Stimulated activated CD4-positive, alpha-beta T cell treated with anti-CD3 and anti-CD28 coated beads, Interleukin-1b, Interleukin-23, amount 100 ng/mL, for 48 hours (primary cell): Measurements from ENCODE around the gene THAP10.
"Not testable (repeated sequence)": the region's sequence is repeated elsewhere in the genome, so short reads cannot be mapped to it uniquely, and the experiment has no call there.

ENCODE experiments used
- DNase-seq: peaks from one replicate; pipeline ENCODE4 v3.0.0-alpha.2; 2020

The THAP10 gene

DNA sequence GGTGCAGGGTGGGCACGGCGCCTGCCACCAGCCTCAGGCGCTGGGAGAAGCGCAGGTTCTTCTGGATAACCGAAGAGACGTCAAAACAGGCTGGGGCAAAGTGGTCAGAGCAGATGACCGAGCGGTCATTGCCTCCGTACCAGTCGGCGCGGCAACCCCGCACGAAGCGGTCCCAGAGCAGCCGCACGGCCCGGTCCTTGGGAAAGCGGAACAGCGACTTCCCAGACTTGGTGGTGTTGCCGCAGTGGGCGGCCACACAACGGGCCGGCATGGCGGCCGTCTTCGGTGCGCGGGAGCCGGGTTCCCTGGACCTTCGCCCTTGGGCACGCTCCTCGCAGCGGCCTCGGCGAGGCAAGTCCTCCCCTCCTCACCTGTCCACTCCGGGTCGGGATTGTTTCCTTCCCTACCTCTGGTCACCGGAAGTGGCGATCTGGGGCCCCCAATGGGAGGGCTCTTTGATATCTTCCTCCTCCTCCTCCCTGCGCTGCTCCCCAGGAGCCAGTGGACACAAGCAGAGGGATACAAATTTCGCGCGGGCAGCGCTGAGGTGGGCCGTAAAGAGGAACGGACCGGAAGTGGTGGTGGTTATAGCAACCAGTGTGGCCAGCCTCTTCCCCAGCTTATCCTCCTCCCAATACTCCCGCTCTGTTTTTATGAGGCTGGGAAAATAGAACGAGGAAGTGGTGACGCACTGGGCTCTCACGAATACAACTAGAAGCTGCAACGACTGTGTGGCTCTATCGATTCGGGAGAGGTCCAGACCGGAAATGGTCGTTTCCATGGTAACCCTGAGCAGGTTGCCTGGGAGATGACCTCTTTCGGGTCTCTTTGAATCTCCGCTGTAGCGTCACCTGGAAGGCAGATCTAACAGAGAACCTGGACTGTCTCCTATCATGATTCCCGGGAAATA, at the start of gene THAP10, which contains the start of gene LRRC49:
TSS of gene THAP10 (minus strand) at position 432 of the 910 bp plus-strand sequence. CDS start at position 271, 161 bp downstream.
TSS of gene LRRC49 (plus strand) at position 825 of the 910 bp plus-strand sequence. CDS start at position 894, 69 bp downstream.
- peak; percentile 57 for DNase-seq

DNA sequence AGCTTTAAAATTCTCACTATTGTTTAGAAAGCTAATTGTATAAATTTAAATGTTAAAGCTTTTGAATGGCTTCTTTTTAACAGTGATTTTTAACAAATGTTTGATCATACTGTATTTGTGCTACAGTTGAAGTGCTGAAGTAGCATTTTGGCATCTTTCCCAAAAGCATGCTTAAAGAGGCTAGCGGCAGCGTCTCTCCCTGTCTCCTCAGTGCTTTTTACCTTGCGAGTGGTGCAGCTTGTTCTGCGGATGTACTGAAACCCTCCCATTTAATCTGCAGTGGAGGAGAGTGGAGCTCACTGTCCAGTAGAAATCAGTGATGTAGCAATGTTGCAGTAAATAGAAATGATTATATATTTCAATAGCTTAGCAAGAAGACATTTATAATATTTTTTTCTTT, 44.1 kb upstream of the THAP10 start:
- no peak for DNase-seq

DNA sequence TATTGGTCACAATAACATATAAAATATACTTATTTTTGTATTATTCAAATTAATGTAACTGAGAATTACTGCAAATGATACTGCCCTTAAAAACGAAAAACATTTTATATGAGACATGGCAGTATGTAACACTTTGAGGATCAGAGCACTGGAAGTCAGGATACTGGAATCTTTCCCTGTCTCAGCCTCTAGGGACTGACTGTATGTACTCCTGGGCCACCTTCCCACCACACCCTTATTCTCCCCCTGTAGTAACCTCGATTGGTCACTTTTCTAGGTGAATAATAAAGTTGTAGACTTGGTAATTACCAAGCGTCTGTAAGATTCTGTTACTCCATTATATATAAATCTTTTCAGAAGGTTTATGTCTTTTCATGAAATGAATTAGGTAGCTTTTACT, 43.4 kb upstream of the THAP10 start:
- no peak for DNase-seq

DNA sequence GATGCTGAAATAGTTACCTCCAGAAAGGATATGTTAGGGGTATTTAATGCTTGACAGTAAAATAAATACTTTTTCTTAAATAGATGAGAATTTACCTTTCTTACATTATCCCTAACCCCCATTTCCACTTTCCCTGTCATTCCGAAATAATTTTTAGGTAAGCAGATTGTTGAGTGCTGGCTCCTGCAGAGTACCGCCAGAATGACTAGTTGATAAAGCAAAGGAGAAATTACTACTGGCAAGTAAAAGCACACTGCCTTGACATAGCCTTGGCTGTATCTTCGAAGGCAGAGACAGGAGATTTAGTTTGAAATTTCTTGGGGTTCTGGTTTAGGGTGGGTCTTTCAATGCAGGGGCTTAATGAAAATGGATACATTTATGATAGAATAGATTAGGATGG, 41.2 kb upstream of the THAP10 start:
- no peak for DNase-seq

DNA sequence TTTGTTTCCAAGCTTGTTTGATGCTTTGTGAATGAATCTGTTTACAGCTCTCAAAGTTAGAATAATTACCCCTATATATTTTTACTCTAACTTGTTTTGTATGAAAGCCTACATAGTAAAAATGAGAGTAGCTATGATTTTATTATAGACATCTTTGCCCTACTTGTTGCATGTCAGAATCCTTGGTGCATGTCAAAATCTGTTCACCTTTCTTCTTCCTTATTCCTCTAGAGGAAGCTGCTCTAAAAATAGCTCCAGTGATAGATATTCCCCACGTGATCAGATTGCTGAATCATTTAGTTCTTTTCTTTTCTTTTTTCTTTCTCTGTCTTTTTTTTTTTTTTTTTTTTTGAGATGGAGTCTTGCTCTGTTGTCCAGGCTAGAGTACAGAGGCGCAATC, 40.2 kb upstream of the THAP10 start:
- DNase-seq, result no peak

DNA sequence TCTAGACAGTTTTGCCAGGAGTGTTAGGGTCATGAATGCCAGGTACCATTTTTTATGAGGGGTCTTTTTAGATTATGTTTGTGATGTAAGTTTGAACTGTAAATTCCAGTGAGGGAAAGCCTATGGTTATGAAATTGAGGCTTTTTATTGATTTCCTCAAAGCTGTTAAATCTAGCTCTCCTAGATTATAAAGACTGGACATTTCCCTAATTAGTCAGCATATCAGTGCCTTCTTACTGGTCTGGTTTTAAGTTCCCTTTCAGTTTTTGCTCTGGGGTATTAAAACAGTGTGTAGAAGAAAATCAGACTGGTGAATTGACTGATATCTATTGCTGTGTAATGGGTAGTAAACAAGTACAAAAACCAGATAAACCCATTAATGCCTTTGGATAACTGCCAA, 39.6 kb upstream of the THAP10 start:
- no peak for DNase-seq

DNA sequence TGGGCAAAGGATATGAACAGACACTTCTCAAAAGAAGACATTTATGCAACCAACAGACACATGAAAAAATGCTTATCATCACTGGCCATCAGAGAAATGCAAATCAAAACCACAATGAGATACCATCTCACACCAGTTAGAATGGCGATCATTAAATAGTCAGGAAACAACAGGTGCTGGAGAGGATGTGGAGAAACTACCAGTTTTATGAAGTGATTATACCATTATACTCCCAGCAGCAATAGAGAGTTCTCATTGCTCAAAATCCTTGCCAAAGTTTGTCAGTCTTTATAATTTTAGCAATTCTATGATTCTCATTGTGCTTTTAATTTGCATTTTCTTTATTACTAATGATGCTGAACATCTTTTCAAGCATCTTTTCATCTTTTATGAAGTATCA, 34.7 kb upstream of the THAP10 start:
- not testable (repeated sequence) for DNase-seq

DNA sequence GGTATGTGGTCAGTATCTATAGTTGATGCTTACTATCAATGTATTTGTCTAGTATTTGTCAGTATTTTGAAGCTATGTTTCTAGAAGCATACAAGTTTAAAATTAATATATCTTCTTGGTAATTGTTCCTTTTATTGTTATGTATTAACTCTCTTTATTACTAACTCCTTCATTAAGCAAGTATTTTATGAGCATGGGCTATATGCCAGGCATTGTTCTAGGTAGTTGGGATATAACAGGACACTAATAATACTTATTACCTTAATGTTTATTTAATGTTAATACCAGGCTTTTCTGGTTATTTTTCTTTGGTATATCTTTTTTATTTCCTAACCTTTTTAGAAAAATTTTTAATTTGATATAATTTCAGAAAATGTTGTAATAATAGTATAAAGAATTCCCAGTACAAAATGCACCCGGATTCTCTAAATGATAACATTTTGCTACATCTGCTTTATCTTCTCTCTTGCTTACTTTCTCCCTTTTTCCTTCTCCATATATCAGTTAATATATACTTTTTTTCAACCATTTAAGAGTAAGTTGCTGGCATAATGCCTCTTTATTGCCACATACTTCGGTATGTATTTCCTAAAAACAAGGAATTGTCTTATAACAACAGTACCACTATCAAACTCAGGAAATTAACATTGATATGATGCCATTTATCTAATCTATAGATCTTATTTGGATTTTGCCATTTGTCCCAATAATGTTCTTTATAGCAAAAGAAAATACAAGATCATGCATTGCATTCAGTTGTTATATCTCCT, 31.3 kb upstream of the THAP10 start:
- DNase-seq, result no peak

DNA sequence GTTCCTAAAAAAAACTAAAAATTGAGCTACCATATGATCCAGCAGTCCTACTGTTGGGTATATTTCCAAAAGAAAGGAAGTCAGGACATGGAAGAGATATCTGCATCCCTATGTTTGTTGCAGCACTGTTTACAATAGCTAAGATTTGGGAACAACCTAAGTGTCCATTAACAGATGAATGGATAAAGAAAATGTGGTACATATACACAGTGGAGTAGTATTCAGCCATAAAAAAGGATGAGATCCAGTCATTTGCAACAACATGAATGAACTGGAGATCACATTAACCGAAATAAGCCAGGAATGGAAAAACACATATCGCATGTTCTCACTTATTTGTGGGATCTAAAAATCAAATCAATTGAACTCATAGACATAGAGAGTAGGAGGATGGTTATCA, 29.9 kb upstream of the THAP10 start:
- DNase-seq, result no peak

DNA sequence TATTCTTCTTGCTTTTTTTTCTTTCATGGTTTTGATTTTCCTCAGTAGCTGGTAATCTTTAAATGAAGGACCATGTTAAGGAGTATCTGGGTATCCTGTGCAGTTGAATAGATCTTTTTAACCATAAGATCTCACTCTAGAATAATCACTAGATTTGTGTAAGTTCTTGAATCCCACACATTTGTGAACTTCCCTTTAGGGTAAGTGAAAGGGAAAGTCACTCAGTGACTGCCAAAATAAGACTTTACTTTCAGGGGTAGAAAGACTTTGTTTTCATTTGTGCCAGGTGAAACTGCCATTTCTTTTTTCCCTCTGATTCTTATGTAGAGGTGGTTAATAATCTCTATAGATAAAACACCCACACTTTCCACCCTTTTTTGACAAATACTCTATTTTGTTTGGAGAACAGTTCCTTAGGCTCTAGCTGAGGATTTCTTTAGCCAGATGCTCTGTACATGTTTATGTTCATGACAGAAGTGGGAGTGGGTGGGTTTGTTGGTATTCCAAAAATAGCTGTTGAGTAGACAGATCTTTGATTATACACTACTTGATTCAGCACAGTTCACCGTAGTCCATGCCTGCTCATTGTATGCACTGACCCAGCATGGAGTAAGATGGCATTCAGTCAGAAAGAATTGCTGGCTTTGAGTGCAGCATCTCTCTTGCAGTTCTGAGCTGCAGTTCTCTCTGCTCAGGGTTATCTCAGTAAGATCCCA, 28.9 kb upstream of the THAP10 start:
- DNase-seq, result no peak

DNA sequence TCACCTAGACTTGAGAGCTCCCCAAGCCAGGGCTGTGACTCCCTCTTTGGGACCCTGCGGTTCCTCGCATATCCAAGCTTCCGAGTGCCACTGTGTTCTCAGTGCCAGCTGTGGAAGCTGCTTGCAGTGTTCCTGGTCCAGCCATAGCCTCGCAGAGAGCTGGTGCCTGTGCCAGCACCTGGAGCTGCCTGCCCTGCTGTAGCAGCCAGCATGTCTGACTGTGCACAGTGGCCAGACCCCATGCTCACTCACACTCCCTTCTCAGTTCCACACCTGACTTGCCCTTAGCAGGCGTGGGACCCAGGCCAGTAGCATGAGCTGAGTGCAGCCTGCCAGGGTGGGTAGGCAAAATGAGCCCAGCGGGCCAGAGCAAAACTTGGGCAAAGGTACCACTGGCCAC, 25.7 kb upstream of the THAP10 start:
- no peak for DNase-seq

DNA sequence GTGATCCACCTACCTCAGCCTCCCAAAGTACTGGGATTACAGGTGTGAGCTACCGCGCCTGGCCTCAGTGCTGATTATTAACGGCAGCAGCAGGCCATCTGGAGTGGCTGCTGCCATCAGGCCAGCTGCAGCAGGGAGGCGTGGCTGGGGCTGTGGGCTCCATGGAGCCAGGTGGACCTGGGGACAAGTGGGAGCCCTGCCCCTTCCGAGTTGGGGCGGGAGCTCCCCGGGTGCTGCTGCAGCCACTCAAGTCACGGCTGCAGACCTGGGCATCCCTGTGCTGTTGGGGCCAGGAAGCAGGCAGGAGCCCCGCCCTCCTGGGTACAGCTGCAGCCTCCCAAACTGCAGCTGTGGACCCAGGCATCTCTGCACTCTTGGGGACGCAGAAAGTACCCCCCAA, 24.3 kb upstream of the THAP10 start:
- no peak for DNase-seq

DNA sequence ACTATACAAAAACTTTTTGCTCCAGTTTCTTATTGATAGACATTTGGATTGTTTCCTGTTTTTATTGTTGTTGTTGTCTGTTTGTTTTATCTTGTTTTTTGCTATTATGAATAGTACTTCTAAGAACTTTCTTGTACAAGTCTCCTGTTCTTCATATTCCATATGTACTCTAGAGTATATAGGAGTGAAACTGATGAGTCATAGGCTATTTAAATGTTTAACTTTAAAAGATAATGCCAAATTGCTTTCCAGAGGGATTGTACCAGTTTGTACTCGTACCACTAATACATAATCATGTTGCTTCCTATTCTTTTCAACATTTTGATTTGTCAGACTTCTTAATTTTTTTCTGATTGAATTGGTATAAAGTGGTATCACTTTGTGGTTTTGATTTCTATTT, 20.0 kb upstream of the THAP10 start:
- DNase-seq, result no peak

DNA sequence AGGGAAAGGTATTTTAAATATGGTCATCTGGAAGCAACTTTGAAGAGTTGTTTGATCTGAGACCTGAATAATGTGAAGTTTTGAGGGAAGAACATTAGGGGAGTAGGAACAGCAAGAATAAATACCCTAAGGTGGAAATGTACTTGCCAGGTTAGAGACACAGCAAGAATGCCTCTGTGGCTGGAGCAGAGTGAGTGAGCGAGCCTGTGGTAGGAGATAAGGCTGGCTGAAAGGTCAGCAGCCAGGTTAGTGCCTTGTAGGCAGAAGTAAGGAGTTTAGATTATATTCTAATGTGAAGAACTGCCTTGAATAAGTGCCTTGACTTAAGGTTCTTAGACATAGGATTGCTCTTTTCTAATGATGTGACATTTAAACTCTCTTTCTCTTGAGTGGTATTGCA, 18.7 kb upstream of the THAP10 start:
- DNase-seq, result no peak

DNA sequence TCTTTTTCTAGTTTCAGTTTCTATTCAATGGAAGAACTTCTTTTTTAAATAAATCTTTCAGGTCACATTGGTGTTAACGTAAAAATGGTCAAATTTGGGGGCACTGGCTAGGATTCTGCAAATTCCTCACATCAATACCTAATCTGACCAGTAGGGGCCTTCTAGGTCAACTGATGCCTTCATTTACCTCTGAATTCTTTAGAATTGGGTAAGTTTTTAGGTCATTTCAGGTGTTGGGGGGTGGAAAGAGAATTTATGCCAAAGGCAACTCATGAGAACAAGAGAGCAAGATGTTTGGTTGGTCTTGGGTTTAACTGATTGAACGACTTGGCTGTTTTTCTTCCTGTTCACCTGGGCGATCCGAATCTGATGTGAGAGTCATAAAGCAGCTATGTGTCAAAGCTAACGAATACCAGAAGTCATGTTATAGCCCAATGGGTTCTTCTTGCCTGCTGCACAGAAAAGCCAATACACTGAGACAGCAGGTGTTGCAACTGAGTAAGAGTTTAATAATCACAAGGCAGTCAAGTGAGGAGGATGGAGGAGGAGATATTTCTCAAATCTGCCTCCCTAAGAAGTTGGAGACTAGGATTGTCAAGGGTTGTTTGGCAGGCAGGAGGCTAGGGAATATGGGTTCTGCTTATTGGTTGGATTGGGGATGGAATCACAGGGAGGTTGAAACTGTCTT, 15.7 kb upstream of the THAP10 start:
- DNase-seq, result no peak

DNA sequence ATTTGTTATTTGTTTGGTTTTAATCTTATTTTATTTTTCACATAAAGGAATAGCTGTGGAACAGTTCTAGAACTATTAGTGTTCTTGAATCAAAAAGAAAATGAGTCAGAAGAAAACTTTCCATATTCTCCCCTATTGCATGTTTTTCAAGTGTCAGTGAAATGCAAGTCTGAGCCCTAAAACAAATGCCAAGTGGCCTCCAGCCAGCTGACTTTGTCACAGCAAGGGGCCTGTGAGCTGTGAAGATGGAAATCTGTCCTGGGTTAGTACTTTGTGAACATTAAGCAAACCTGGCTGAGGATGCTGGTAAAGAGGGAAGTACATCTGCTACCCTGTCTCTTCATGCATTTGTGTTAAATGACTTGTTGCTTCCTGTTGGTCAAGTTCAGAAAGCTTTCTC, 14.6 kb upstream of the THAP10 start:
- DNase-seq, result no peak

DNA sequence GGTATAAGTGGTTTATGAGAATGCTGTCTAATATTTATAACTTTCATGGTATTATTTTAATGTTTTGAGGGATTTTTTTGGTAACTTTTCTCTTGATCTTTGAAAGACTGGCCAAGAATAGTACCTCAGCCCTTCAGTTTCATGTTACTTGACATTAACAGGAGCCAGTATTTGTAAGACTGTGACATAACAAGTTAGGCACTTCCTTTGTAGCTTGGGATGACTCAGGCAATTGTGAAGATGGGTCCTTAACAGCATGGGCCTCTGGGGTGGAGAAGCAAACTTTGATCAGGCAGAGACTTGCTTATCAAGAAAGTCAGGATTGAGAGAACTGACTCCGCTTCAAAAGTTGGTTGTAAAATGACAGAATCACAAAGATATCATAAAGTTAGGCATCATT, 9.9 kb upstream of the THAP10 start:
- no peak for DNase-seq

DNA sequence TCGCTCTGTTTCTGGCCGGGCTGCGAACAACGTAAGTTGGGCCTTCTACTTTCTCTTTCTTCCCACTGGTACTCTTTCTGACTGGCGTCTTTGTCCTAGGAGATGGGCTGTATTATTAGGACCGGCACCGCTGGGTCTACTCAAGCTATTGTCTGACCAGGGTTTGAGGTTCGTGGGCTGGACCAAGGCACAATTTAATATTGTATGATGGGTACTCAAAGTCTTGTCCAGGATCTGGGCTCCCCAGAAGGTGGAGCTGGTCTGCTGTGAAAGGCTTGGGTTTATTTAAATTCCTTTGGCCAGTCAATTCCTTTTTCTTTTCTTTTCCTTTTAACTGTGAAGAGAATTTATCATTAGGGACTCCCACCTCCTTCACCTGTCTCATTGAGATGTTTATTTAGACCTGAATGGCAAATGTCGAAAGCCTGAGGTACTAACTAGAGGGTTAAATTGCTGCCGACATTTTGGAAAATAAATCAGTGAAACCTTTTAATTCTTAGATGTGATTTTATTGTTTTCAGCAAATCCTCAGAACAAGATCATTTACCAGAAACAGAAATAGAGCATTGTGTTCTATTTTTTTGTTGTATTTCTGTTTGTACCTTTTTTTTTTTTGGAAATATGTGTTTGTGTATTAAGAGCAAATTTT, 803 bp upstream of the THAP10 start:
- no peak for DNase-seq

DNA sequence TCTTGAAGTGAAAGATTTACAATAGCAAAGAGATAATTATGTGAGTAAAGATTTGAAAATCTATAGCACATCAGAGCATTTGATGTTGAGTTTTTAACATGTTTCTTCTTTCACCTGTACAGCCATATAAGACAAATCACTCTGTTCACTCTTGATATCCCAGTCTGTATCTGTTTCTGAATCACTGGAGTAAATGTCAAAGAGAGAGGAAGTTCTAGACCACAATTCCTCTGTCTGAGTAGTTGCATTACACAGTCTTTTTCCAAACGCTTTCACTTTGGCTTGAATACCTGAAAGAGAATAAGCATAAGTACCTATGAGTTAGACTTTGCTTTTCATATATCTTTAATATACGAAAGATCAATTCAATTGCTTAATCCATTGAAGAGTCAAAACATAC, 9.9 kb downstream of the THAP10 start:
- no peak for DNase-seq

DNA sequence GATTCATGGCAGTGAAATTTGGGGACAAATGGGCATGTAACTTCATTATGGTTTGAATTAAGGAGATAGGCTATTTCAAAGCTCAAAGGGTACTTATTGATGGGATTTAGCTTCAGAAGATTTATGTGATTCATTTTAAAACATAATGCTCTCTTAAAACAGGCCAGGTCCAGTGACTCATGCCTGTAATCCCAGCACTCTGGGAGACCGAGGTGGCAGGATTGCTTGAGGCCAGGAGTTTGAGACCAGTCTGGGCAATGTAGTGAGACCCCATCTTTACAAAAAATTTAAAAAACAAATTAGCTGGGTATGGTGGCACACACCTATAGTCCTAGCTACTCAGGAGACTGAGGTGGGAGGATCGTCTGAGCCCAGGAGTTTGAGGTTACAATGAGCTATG, 11.5 kb downstream of the THAP10 start:
- no peak for DNase-seq

DNA sequence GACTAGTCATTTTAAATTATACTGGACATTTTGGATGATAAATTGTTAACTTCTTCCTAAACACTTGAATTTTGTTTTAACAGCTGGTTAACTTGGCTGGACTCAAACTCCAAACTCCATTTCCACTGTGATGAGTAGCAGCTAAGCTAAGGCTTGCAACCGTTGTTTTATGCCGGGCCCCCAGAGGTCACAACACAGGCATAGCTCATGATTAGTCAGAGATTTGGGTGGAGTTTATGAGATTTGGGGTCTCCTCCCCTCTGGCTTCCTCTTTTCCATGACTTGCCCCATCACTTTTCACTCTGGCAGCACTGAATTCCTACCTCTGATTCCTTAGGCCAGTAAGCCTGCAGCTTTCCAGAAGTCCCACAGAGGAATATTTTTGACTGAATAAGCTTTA, 12.8 kb downstream of the THAP10 start:
- DNase-seq, result no peak

DNA sequence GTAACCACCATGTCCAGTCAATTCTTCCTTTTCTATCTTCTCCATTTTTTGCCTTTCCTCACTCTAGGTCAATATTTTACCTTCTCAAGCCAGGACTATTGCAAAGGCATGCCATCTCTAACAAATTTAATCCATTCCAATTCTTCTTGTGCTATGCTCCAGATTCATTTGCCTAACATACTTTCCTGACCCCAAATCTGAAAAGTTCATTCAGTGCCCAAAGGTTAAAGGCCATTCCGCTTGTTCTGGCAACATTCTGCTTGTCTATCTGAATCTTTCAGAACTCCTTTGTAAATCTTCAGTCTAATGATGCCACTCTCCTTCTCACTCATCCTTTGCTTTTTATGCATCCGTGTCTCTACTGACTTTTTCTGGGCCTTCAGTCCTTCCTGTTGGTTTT, 15.6 kb downstream of the THAP10 start:
- no peak for DNase-seq
